ENCODE results near the gene PRMT9. TPM values are rescaled to one million over a fixed set of nuclear protein-coding genes. Genes with fewer than 3 reads are reported as not detected.

PRMT9 gene
- total and polyA plus RNA-seq, 2 of the 13 experiments (the other 11 are each of a cell fraction or from before 2014, with no cell fraction given), result 4.0 to 9.7 TPM

GRCh38 chr4:147689067-147689466, 5.1 kb upstream of the PRMT9 start (continued):
- no peak for TF ChIP-seq ZNF781 (CRISPR knock-in tag; IDR thresholded peaks at IDR 0.05; ENCODE audit: borderline replicate concordance, not compliant biosample characterization)
- TF ChIP-seq, protein P1, sequence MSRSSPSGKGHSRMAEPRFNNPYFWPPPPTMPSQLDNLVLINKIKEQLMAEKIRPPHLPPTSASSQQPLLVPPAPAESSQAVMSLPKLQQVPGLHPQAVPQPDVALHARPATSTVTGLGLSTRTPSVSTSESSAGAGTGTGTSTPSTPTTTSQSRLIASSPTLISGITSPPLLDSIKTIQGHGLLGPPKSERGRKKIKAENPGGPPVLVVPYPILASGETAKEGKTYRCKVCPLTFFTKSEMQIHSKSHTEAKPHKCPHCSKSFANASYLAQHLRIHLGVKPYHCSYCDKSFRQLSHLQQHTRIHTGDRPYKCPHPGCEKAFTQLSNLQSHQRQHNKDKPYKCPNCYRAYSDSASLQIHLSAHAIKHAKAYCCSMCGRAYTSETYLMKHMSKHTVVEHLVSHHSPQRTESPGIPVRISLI (CRISPR knock-in tag; IDR thresholded peaks at IDR 0.05; ENCODE audit: borderline replicate concordance), result no peak
- TF ChIP-seq, protein P2, sequence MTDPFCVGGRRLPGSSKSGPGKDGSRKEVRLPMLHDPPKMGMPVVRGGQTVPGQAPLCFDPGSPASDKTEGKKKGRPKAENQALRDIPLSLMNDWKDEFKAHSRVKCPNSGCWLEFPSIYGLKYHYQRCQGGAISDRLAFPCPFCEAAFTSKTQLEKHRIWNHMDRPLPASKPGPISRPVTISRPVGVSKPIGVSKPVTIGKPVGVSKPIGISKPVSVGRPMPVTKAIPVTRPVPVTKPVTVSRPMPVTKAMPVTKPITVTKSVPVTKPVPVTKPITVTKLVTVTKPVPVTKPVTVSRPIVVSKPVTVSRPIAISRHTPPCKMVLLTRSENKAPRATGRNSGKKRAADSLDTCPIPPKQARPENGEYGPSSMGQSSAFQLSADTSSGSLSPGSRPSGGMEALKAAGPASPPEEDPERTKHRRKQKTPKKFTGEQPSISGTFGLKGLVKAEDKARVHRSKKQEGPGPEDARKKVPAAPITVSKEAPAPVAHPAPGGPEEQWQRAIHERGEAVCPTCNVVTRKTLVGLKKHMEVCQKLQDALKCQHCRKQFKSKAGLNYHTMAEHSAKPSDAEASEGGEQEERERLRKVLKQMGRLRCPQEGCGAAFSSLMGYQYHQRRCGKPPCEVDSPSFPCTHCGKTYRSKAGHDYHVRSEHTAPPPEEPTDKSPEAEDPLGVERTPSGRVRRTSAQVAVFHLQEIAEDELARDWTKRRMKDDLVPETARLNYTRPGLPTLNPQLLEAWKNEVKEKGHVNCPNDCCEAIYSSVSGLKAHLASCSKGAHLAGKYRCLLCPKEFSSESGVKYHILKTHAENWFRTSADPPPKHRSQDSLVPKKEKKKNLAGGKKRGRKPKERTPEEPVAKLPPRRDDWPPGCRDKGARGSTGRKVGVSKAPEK (CRISPR knock-in tag; IDR thresholded peaks at IDR 0.05; ENCODE audit: borderline replicate concordance), result no peak
- no peak for TF ChIP-seq MAFF (IDR thresholded peaks at IDR 0.05; ENCODE audit: low read depth, low read length)
- no peak for TF ChIP-seq RBM22 (optimal IDR thresholded peaks at IDR 0.05; ENCODE audit: low read length)
- no peak for TF ChIP-seq ZNF607 (CRISPR knock-in tag; IDR thresholded peaks at IDR 0.05; ENCODE audit: borderline replicate concordance)
- no peak for TF ChIP-seq THYN1 (CRISPR knock-in tag; IDR thresholded peaks at IDR 0.05; ENCODE audit: borderline replicate concordance, low read depth)

GRCh38 chr4:147683188-147683591, 773 bp downstream of the PRMT9 start:
- in situ Hi-C loops (cut with HindIII; ENCODE audit: extremely low pct_ligation_motif_present, low pct_unique_long_range_greater_than_20kb) (no loop called here), intact Hi-C loops (cut with micrococcal nuclease; ENCODE audit: unreplicated experiment) (loop anchor here (5.0 kb wide), 1 partner anchor 66 kb away; the partner anchor contains the start of gene TMEM184C)
- BruUV-seq (replicated peaks), result TSS peak; percentile 66
- Histone ChIP-seq H3K9ac (ENCODE audit: insufficient read depth, low read depth, low read length) (peak overlapping the region; percentile 89), H3K36me3 (replicated peaks in 1 of 2; ENCODE audit: control insufficient read depth in 1 of 2, insufficient read depth in 2 of 2, low read length in 2 of 2) (peaks cover 3 to 9% of the 10 kb centered on the region in 2 experiments; a peak in 3 of 5 replicates), H3K4me2 (ENCODE audit: low read depth, low read length) (peak overlapping the region; percentile 93), H3K4me3 (replicated peaks in 1 of 3; ENCODE audit: insufficient read depth in 1 of 3, low read depth in 2 of 3, low read length in 3 of 3) (peak overlapping the region; percentile 63 to 91 (median 66)), H3K27ac (ENCODE audit: extremely low read length, insufficient read depth, low read length) (peak overlapping the region; percentile 79), H2AFZ (ENCODE audit: low read length) (peak overlapping the region; percentile 78), H3K4me1 (ENCODE audit: insufficient read depth, low read length) (peaks cover 11% of the 10 kb centered on the region), H3K9me3 (ENCODE audit: low read length) (no peaks in the 10 kb centered on the region), H4K20me1 (ENCODE audit: insufficient read depth, low read length) (no peaks in the 10 kb centered on the region), H3K79me2 (ENCODE audit: insufficient read depth, low read length) (peaks cover 14% of the 10 kb centered on the region), H3K27me3 (ENCODE audit: control insufficient read depth in 1 of 2, insufficient read depth in 2 of 2, low read length in 2 of 2) (no peaks in the 10 kb centered on the region; a peak in 1 of 5 replicates)
- TF ChIP-seq MXD4 (CRISPR knock-in tag; IDR thresholded peaks at IDR 0.05) (0 out of 2 replicates have a peak, but pooled peaks have one; percentile 4), FOXA1 (IDR thresholded peaks at IDR 0.05) (no peak), FOXA1 (CRISPR knock-in tag; IDR thresholded peaks at IDR 0.05) (peak; percentile 47), ZNF839 (CRISPR knock-in tag; IDR thresholded peaks at IDR 0.05; ENCODE audit: borderline replicate concordance) (no peak)
- TF ChIP-seq, protein P3, sequence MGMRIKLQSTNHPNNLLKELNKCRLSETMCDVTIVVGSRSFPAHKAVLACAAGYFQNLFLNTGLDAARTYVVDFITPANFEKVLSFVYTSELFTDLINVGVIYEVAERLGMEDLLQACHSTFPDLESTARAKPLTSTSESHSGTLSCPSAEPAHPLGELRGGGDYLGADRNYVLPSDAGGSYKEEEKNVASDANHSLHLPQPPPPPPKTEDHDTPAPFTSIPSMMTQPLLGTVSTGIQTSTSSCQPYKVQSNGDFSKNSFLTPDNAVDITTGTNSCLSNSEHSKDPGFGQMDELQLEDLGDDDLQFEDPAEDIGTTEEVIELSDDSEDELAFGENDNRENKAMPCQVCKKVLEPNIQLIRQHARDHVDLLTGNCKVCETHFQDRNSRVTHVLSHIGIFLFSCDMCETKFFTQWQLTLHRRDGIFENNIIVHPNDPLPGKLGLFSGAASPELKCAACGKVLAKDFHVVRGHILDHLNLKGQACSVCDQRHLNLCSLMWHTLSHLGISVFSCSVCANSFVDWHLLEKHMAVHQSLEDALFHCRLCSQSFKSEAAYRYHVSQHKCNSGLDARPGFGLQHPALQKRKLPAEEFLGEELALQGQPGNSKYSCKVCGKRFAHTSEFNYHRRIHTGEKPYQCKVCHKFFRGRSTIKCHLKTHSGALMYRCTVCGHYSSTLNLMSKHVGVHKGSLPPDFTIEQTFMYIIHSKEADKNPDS (CRISPR knock-in tag; IDR thresholded peaks at IDR 0.05), result no peak
- WGBS (ENCODE audit: low lambda C conversion rate), result 1% methylated on average over 10 of the region's 10 CpGs
- ATAC-seq (peak; percentile 51), FAIRE-seq (peak; percentile 40), DNase-seq (ENCODE audit: low spot score) (peak; percentile 12)
- ChIA-PET CTCF (ENCODE audit: low intra/inter-chr PET ratio, low total read pairs) (interaction anchor here (2.3 kb wide), 1 partner anchor 183 kb away, joined by 7 read pairs; no protein-coding TSS in a partner anchor), POLR2A (interaction anchor here (0.8 to 2.6 kb wide), 4 partner anchors 8 to 66 kb away, joined by 3 to 29 read pairs (median 4); partner anchors contain the start of gene TMEM184C)

Measured in HepG2 (cell line).